SK-MEL-5 (cell line): Measurements from ENCODE around the gene ATAD1. TPM values are rescaled to one million over a fixed set of nuclear protein-coding genes. Genes with fewer than 3 reads are reported as not detected.

Experiments used
- DNase-seq: peaks from one replicate; pipeline ENCODE4 v3.0.0-alpha.2; 2016; ENCODE audit warnings: low read depth, low spot score
- in situ Hi-C: cut with HindIII; loops from 2 replicates; pipeline ENCODE4 v1.10.0; 2016; ENCODE audit warnings: low sequenced_read_pairs, high pct_unique_total_duplicates, low pct_unique_long_range_greater_than_20kb
- small RNA-seq, 2 experiments: library from RNA; depleted of rRNA; stranded (forward); fragments of <200 nt; gene quantifications; one replicate each; pipeline ENCODE3, GENCODE V24; 2014
- total RNA-seq: library from RNA; depleted of rRNA; stranded (reverse); fragments of >200 nt; shearing (Covaris generic); gene quantifications from 2 replicates; pipeline ENCODE4 v1.2.3, GENCODE V29; 2014; rRNA removed

Gene ATAD1
- total RNA-seq, 1 experiment from 2014 or later: 80.5 TPM

GRCh38 chr10:87712913-87713616, 105.0 kb downstream of the ATAD1 start:
- in situ Hi-C loops: no loop called here
- DNase-seq: no peak

DNA sequence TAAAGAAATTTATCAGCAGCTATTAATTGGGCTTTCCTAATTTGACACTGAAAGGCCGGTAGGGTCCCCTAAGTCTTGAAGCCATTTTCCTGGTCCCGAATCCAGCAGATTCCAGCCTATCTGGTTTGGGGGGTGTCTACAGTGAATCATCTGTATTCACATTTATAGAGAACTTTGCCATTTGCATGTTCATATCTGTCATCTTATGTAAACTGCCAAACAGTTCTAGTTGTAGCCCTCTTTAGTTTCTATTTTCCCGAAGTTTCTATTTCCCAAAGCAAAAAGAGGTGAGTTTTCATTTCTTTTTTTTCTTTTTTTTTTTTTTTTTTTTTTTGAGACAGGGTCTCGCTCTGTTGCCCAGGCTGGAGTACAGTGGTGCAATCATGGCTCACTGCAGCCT, 110.8 kb downstream of the ATAD1 start:
- in situ Hi-C loops: no loop called here
- no peak for DNase-seq

DNA sequence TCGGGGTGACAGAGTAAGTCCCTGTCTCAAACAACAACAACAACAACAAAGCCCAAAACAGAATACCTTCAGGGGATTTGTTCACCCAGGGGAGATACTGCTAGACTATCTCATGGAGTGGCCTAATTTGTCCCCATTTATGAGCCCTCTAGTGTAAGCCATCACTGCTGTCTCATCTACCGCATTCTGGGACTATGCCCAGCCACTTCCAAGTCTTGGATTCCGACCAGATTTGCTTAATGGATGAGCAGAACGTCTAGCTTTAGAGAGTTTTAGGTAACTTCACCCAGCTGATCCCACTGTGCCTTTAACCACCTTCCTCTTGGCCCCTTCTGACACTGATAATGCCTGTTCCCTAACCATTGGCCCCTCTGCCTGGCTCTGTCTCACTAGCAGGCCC, 111.3 kb downstream of the ATAD1 start:
- no peak for DNase-seq
- in situ Hi-C loops: no loop called here

- in situ Hi-C loops: no loop called here
- no peak for DNase-seq
Observed at GRCh38 chr10:87705339-87705738, 112.7 kb downstream of the ATAD1 start.

DNA sequence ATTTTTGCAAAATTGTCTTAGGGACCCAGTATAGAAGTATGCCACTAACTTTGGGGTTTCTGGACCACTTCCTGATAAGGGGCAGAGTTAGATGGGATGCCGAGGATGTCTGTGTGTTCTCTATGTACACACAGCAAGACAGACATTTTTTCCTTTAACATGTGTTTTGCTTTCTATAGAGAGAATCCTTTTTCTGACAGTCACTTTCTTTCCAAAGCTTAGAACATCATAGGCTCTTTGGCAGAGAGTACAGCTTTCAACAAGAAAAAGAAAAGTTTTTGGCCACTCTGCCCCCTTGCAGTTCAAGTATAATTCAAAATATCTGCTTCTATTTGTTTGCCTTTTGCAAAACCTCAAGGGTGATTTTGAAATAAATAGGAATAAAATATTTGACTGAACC, 114.3 kb downstream of the ATAD1 start:
- in situ Hi-C loops: no loop called here
- no peak for DNase-seq

- DNase-seq: no peak
- in situ Hi-C loops: no loop called here
Observed at GRCh38 chr10:87702973-87703294, 115.1 kb downstream of the ATAD1 start.

GRCh38 chr10:87702260-87702972, 115.6 kb downstream of the ATAD1 start:
- in situ Hi-C loops: no loop called here
- no peak for DNase-seq

Small RNA genes within 50 kb of the gene (small RNA-seq; reads per million reads assigned to genes)
- gene RN7SL78P: 0 reads per million in 2 experiments

Other genes with a start within 250 kb of the ATAD1 start
- 69.3 and 71.8 TPM in 2 replicates for gene PAPSS2, start 158.3 kb downstream of the ATAD1 start, total RNA-seq
- 0.03 and 0.08 TPM in 2 replicates for gene KLLN, start 45.3 kb upstream of the ATAD1 start, total RNA-seq
- gene PTEN, start 45.4 kb upstream of the ATAD1 start, total RNA-seq: 52.4 and 55.5 TPM in 2 replicates